GM18867 (cell line): Measurements from ENCODE around the gene NLRP12.
"Not testable (repeated sequence)": the region's sequence is repeated elsewhere in the genome, so short reads cannot be mapped to it uniquely, and the experiment has no call there.

Experiments used
- ATAC-seq: cut with Tn5 transposase; IDR thresholded peaks from one replicate; pipeline ENCODE4 v1.9.1; 2021; ENCODE audit warnings: mild to moderate bottlenecking, moderate library complexity; ENCODE audit not compliant: unreplicated experiment

NLRP12 gene

GRCh38 chr19:53824134-53824611, at the start of gene NLRP12:
Gene NLRP12 (minus strand): TSS chr19:53824314. CDS start chr19:53824174, 140 bp downstream.
- ATAC-seq = no peak

- ATAC-seq = no peak
These were observed 48.6 kb upstream of the NLRP12 start for GRCh38 chr19:53872762-53873161.

- no peak for ATAC-seq
These were observed 47.3 kb upstream of the NLRP12 start for GRCh38 chr19:53871454-53871853.

GRCh38 chr19:53870485-53870844, 46.4 kb upstream of the NLRP12 start:
- no peak for ATAC-seq

- ATAC-seq = not testable (repeated sequence)
These were observed 45.8 kb upstream of the NLRP12 start for GRCh38 chr19:53869805-53870484.

- ATAC-seq = peak; percentile 32
These were observed 45.0 kb upstream of the NLRP12 start for GRCh38 chr19:53868892-53869804.

GRCh38 chr19:53868091-53868891, 44.2 kb upstream of the NLRP12 start:
- no peak for ATAC-seq

- peak; percentile 79 for ATAC-seq
These were observed 43.3 kb upstream of the NLRP12 start, which contains the start of gene MYADM for GRCh38 chr19:53867225-53868090. Gene MYADM (plus strand): TSS chr19:53867883. CDS start chr19:53873530, 5,647 bp downstream.

- no peak for ATAC-seq
These were observed 42.7 kb upstream of the NLRP12 start for GRCh38 chr19:53866865-53867224.

GRCh38 chr19:53865918-53866864, 42.1 kb upstream of the NLRP12 start:
- no peak for ATAC-seq

- no peak for ATAC-seq
These were observed 41.4 kb upstream of the NLRP12 start for GRCh38 chr19:53865523-53865917.

GRCh38 chr19:53864308-53864836, 40.3 kb upstream of the NLRP12 start:
- ATAC-seq = no peak

GRCh38 chr19:53853707-53854106, 29.6 kb upstream of the NLRP12 start:
- peak; percentile 56 for ATAC-seq

GRCh38 chr19:53849237-53849676, 25.1 kb upstream of the NLRP12 start:
- ATAC-seq = no peak

GRCh38 chr19:53847555-53847954, 23.4 kb upstream of the NLRP12 start:
- no peak for ATAC-seq

- ATAC-seq = no peak
These were observed 20.7 kb upstream of the NLRP12 start for GRCh38 chr19:53844849-53845246.

GRCh38 chr19:53840914-53841313, 16.8 kb upstream of the NLRP12 start:
- ATAC-seq = not testable (repeated sequence)

GRCh38 chr19:53840241-53840640, 16.1 kb upstream of the NLRP12 start:
- not testable (repeated sequence) for ATAC-seq

- ATAC-seq = not testable (repeated sequence)
These were observed 14.3 kb upstream of the NLRP12 start for GRCh38 chr19:53838446-53838845.
